Measurements from ENCODE around the gene MRTFB.
"Not testable (repeated sequence)": the region's sequence is repeated elsewhere in the genome, so short reads cannot be mapped to it uniquely, and the experiment has no call there.

The MRTFB gene

DNA sequence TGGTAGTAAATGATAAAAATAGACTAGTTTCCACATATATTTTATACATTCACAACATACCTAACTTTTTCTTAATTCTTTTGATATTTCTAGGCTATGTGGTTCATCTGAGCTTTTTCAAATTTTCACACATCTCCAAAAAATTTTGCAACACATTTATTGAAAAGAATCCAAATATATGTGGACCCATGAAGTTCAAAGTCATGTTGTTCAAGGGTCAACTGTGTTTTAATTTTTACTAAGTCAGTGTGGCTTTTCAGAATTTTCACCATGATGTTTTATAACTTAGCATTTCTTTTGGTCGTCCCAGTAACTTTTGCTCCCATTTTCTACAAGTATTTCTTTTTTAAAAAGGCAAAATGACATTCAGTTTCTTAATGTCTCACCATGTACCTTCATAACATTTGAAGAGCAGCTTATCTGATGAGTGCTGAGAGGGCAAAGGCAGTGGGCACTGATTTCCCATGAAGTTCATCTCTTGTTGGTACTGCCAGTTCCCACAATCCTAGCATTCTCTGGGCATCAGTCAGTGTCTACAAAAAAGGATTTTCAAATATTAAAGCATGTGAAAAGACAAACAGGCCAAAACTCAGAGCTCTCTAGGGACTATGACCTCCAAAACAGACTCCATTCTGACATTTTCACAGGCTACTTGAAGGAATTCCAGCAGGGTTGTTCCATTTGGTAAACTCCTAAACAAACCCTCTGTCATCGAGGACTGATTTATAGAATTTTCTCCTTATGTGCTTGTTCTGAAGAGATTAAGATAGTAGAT lies 80.3 kb downstream of the MRTFB start:
- no peak for TF ChIP-seq ZNF274 (IDR thresholded peaks at IDR 0.05; ENCODE audit: low read depth, low read length)
- no peak overlapping the region for H3K4me3 ChIP-seq (ENCODE audit: low read length)

- no peak for TF ChIP-seq ZNF274 (IDR thresholded peaks at IDR 0.05; ENCODE audit: low read depth, low read length)
- no peak overlapping the region for H3K4me3 ChIP-seq (ENCODE audit: low read length)
Measured at GRCh38 chr16:14155572-14156190, 84.6 kb downstream of the MRTFB start.

GRCh38 chr16:14164916-14165662 lies 94.0 kb downstream of the MRTFB start:
- TF ChIP-seq ZNF274 (IDR thresholded peaks at IDR 0.05; ENCODE audit: low read depth, low read length): no peak
- H3K4me3 ChIP-seq (ENCODE audit: low read length): no peak overlapping the region

GRCh38 chr16:14168146-14168545 lies 97.0 kb downstream of the MRTFB start:
- no peak for TF ChIP-seq ZNF274 (IDR thresholded peaks at IDR 0.05; ENCODE audit: low read depth, low read length)
- H3K4me3 ChIP-seq (ENCODE audit: low read length): no peak overlapping the region

DNA sequence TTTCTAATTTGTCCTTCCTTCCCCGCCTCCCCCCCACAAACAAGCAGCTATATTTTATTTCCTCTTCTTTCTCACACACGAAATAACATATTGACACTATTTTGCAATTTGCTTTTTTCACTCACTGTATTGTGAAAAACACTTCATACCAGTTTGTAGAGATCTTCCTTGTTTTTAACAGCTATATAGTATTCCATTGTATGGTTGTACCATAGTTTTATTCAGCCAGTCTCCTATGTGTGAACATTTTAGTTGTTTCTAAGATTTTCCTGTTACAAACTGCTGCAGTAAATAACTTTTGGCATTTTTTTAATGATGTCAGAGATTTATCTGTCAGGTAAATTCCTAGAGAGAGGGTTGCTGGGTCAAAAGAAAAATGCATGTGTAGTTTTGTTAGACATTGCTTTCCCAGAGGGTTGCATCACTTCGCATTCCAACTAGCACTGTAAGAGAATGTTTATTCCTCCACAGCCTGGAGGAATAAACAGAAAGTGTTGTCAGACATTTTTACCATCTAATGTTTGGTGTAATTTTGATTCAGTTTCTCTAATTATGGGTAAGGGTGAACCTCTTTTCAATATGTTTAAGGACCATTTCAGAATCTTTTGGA lies 101.2 kb downstream of the MRTFB start:
- no peak for TF ChIP-seq ZNF274 (IDR thresholded peaks at IDR 0.05; ENCODE audit: low read depth, low read length)
- H3K4me3 ChIP-seq (ENCODE audit: low read length): no peak overlapping the region

DNA sequence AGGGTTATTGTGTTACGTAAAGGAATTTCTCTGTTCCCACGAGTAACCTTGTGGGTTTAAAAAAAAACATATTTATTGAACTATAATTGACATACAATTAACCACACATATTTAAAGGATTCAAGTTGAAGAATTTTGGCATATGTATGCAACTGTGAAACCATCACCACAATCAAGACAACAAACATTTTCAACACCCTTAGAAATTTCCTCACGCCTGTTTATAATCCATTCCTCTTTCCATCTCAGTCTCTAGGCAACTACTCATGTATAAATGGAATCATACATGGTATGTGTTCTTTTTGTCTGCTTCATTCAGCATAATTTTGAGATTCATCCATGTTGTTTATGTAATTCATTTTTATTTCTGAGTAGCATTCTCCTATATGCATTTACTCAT lies 104.0 kb downstream of the MRTFB start:
- H3K4me3 ChIP-seq (ENCODE audit: low read length): no peak overlapping the region
- TF ChIP-seq ZNF274 (IDR thresholded peaks at IDR 0.05; ENCODE audit: low read depth, low read length): no peak

DNA sequence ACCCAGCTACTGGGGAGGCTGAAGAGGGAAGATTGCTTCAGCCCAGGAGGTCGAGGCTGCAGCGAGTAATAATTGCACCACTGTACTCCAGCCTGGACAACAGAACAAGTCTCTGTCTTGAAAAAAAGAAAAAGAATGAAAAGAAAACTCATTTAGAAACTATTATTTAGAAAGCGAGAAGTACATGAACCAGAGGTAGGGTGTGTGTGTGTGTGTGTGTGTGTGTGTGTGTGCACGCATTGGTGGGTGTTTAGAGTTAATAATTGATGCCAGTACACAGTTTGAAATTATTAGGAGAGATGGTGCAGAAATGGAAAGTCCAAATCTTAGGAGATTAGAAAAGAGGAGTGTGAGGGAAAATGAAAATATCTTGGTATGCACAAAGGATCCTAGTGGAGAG lies 106.6 kb downstream of the MRTFB start:
- TF ChIP-seq ZNF274 (IDR thresholded peaks at IDR 0.05; ENCODE audit: low read depth, low read length): no peak

DNA sequence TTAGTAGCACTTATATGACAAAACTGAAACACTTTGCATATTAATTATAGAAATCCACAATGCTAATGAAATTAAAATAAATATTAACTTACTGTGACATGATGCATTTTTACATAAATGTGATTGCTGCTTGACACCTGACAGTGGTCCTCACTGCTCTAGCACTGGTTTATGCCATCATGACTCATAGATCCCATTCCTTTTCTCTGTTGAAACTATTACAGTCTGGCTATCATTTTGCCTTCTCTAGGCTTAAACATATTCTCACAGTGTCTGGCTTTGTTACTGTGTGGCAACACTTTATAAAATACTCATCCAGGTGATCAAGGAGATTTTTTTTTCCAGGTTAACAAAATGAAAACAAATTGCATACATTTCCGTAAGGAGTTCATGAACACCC lies 108.0 kb downstream of the MRTFB start:
- no peak for TF ChIP-seq ZNF274 (IDR thresholded peaks at IDR 0.05; ENCODE audit: low read depth, low read length)
- H3K4me3 ChIP-seq (ENCODE audit: low read length): no peak overlapping the region

More for the DNA sequence above, 106.6 kb downstream of the MRTFB start:
- no peak overlapping the region for H3K4me3 ChIP-seq (ENCODE audit: low read length)

GRCh38 chr16:14180481-14180944 lies 109.4 kb downstream of the MRTFB start:
- H3K4me3 ChIP-seq (ENCODE audit: low read length): no peak overlapping the region
- TF ChIP-seq ZNF274 (IDR thresholded peaks at IDR 0.05; ENCODE audit: low read depth, low read length): no peak

DNA sequence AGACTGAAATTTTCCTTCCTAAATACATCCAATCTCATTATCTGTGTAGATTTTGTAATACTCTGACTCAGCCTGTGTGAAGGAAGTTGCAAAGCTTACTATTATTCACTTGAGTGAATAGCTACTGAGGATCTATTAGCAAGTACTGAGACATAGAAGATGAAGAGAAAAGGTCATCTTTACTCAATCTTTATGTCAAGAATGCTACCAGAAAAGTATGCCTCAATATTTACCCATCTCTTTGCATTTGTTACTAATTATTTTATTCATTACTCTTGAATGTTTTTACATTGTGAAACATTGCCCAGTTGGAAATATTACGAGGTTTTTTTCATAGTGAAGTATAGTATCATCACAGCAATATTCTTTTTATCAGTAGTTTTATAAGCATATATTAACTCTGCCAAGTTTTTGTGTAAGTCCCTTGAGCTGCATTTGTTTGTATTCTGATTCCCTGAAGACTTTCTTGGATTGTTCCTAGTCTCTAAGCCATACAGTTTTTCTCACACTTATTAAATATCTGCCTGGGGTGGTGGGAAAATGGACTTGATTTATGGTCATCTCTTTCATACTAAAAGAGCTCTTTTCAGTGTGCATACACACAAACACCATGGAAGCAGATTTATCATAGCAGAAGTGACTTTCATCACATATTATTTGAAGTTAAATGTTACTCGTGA lies 110.4 kb downstream of the MRTFB start:
- no peak for TF ChIP-seq ZNF274 (IDR thresholded peaks at IDR 0.05; ENCODE audit: low read depth, low read length)
- H3K4me3 ChIP-seq (ENCODE audit: low read length): no peak overlapping the region

DNA sequence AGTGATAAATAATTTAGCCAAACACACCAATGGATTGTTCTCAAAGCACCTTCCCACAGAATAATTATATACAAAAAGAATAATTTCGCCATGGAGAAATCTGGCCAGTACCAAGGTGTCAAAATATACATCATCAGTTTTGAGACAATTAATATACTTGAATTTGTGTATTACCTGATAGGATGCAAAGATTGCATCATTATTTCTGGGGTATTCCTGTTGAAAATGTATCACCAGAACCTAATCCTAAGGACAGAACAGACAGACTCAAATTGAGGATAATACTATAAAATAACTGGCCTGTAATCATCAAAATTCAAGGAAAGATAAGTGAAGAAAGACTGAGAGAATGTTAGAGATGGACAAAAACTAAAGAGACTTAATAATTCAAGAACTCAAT lies 111.9 kb downstream of the MRTFB start:
- TF ChIP-seq ZNF274 (IDR thresholded peaks at IDR 0.05; ENCODE audit: low read depth, low read length): no peak
- H3K4me3 ChIP-seq (ENCODE audit: low read length): no peak overlapping the region

GRCh38 chr16:14183962-14184361 lies 112.8 kb downstream of the MRTFB start:
- H3K4me3 ChIP-seq (ENCODE audit: low read length): not testable (repeated sequence)

- no peak for TF ChIP-seq ZNF274 (IDR thresholded peaks at IDR 0.05; ENCODE audit: low read depth, low read length)
- H3K4me3 ChIP-seq (ENCODE audit: low read length): no peak overlapping the region
Measured at GRCh38 chr16:14186007-14186794, 115.1 kb downstream of the MRTFB start.

Data from GM08714 (cell line).